ENCODE results near the gene ZNF681.
"Not testable (repeated sequence)": the region's sequence is repeated elsewhere in the genome, so short reads cannot be mapped to it uniquely, and the experiment has no call there.

Gene ZNF681

GRCh38 chr19:23698711-23699520, 59.8 kb downstream of the ZNF681 start:
- no peak for DNase-seq

- not testable (repeated sequence) for DNase-seq
Observed at GRCh38 chr19:23692937-23693336, 65.8 kb downstream of the ZNF681 start.
